Adrenal gland (tissue), 5 donors: ENCODE data around the gene WSCD2.

ENCODE experiments used
- CTCF ChIP-seq, 6 experiments: fragments of 450-650 bp in 4 of 6; fragments of 200-600 bp in 2 of 6; sonication (generic) in 1 of 6; IDR thresholded peaks; 1 replicate in 5 of 6; 2 replicates in 1 of 6; pipeline versions ENCODE4 v1.5.1 to v1.8.0; 2016 to 2021; ENCODE audit warnings: antibody characterized with exemption in 6 of 6, mild to moderate bottlenecking in 2 of 6, moderate library complexity in 1 of 6
- POLR2A ChIP-seq, 2 donors: fragments of 450-650 bp; IDR thresholded peaks; one replicate each; pipeline ENCODE4 v1.6.1; 2017; ENCODE audit warnings: antibody characterized with exemption in 2 of 2, mild to moderate bottlenecking in 2 of 2, moderate library complexity in 1 of 2
- donor health status: DM: no; HTN: no; CAD: no.

- TF ChIP-seq CTCF (IDR thresholded peaks at IDR 0.05): no peak
- TF ChIP-seq POLR2A (IDR thresholded peaks at IDR 0.05): no peak
These were observed 44.8 kb downstream of the WSCD2 start for GRCh38 chr12:108173892-108174291.
